HepG2 (cell line): Measurements from ENCODE around the gene OR10A2. TPM values are rescaled to one million over a fixed set of nuclear protein-coding genes. Genes with fewer than 3 reads are reported as not detected.
A peak's percentile ranks its signal among the peaks of the same experiment; 100 is the strongest.

Experiments used
- ATAC-seq: fragments of 200-7000 bp; cut with Tn5 transposase; 3 replicates; pipeline ENCODE4 v1.9.1; 2020; ENCODE audit warnings: mild to moderate bottlenecking, moderate library complexity
- BruUV-seq: library from RNA; stranded (reverse); fragments of 400-500 nt; replicated peaks from 2 replicates; lab custom pipeline; 2021; lab: Mats Ljungman, UMichigan
- CTCF ChIA-PET: fragments of 300-600 bp; formaldehyde crosslinking; extraction: SDS; loops from one replicate; lab custom pipeline; 2021; ENCODE audit warnings: low total read pairs, inconsistent platforms, low intra/inter-chr PET ratio; lab: Yijun Ruan, JAX
- POLR2A ChIA-PET: fragments of 350-600 bp; sonication (Branson Sonifier 250); formaldehyde crosslinking; loops from one replicate; lab custom pipeline; 2020; ENCODE audit warnings: antibody characterized with exemption, inconsistent platforms; lab: Yijun Ruan, JAX
- DNase-seq: peaks from one replicate; pipeline ENCODE4 v3.0.0-alpha.2; 2015; ENCODE audit warnings: low spot score
- FAIRE-seq: peaks from 3 replicates; lab custom pipeline; 2011; peaks lifted over from hg19 to GRCh38; lab: Jason Lieb, UNC
- H2AFZ ChIP-seq: one replicate; pipeline ENCODE4 v1.6.1; 2011; ENCODE audit warnings: low read length, inconsistent platforms
- H3K27ac ChIP-seq: fragments of 300-600 bp; 3 replicates; pipeline ENCODE4 v1.8.0; 2011; ENCODE audit warnings: mixed run types, mild to moderate bottlenecking, mixed read lengths, low read length, inconsistent platforms; ENCODE audit not compliant: insufficient read depth; ENCODE audit errors: extremely low read length
- H3K27me3 ChIP-seq, 2 experiments: fragments of 200-600 bp in 1 of 2; 2 replicates in 1 of 2; 3 replicates in 1 of 2; pipeline versions ENCODE4 v1.6.0 to v1.8.0; 2011; ENCODE audit warnings: low read length in 2 of 2, mild to moderate bottlenecking in 2 of 2, moderate library complexity in 2 of 2, inconsistent platforms in 1 of 2; ENCODE audit not compliant: insufficient read depth in 2 of 2, control insufficient read depth in 1 of 2
- H3K36me3 ChIP-seq, 2 experiments: fragments of 200-600 bp in 1 of 2; replicated peaks in 1 of 2; 2 replicates in 1 of 2; 3 replicates in 1 of 2; pipeline versions ENCODE4 v1.5.1 to v1.8.0; 2011; ENCODE audit warnings: low read length in 2 of 2, inconsistent platforms in 1 of 2; ENCODE audit not compliant: insufficient read depth in 2 of 2, control insufficient read depth in 1 of 2
- H3K4me1 ChIP-seq: 2 replicates; pipeline ENCODE4 v1.5.1; 2012; ENCODE audit warnings: low read length, inconsistent platforms; ENCODE audit not compliant: insufficient read depth
- H3K4me2 ChIP-seq: 2 replicates; pipeline ENCODE4 v1.6.0; 2011; ENCODE audit warnings: low read depth, low read length, inconsistent platforms
- H3K4me3 ChIP-seq, 3 experiments: fragments of 200-600 bp in 1 of 3; sonication (generic), shearing (Covaris generic) in 1 of 3; replicated peaks in 1 of 3; 2 replicates each; pipeline ENCODE4 v1.5.1; 2011 to 2016; ENCODE audit warnings: low read length in 3 of 3, inconsistent platforms in 2 of 3, low read depth in 2 of 3, mild to moderate bottlenecking in 2 of 3, control low read depth in 1 of 3, mixed read lengths in 1 of 3; ENCODE audit not compliant: insufficient read depth in 1 of 3
- H3K79me2 ChIP-seq: one replicate; pipeline ENCODE4 v1.6.1; 2011; ENCODE audit warnings: low read length, inconsistent platforms; ENCODE audit not compliant: insufficient read depth
- H3K9ac ChIP-seq: 2 replicates; pipeline ENCODE4 v1.6.0; 2011; ENCODE audit warnings: mild to moderate bottlenecking, low read depth, low read length, inconsistent platforms; ENCODE audit not compliant: insufficient read depth
- H3K9me3 ChIP-seq: 2 replicates; pipeline ENCODE4 v1.5.1; 2012; ENCODE audit warnings: mild to moderate bottlenecking, low read length
- H4K20me1 ChIP-seq: 2 replicates; pipeline ENCODE4 v1.6.0; 2011; ENCODE audit warnings: inconsistent platforms, mild to moderate bottlenecking, low read length, moderate library complexity; ENCODE audit not compliant: insufficient read depth
- CENPX ChIP-seq: sonication (generic); formaldehyde crosslinking; IDR thresholded peaks from 2 replicates; pipeline ENCODE4 v1.9.0; 2021; ENCODE audit warnings: mild to moderate bottlenecking, missing genetic modification reagents, moderate library complexity
- CSRNP1 ChIP-seq: sonication (generic); formaldehyde crosslinking; IDR thresholded peaks from 2 replicates; pipeline ENCODE4 v1.8.1; 2023; ENCODE audit warnings: mild to moderate bottlenecking, missing genetic modification reagents
- EED ChIP-seq: sonication (generic); formaldehyde crosslinking; IDR thresholded peaks from 2 replicates; pipeline ENCODE4 v1.5.0; 2020; ENCODE audit warnings: mild to moderate bottlenecking, missing genetic modification reagents
- FOSL2 ChIP-seq: sonication (generic); formaldehyde crosslinking; IDR thresholded peaks from 2 replicates; pipeline ENCODE4 v1.4.0; 2020; ENCODE audit warnings: missing genetic modification reagents
- MLX ChIP-seq: IDR thresholded peaks from 2 replicates; pipeline ENCODE4 v1.6.1; 2016
- ZNF235 ChIP-seq: sonication (generic); formaldehyde crosslinking; IDR thresholded peaks from 2 replicates; pipeline ENCODE4 v1.8.1; 2023; ENCODE audit warnings: mild to moderate bottlenecking, missing genetic modification reagents, borderline replicate concordance
- ZNF274 ChIP-seq: sonication (generic); formaldehyde crosslinking; IDR thresholded peaks from 2 replicates; pipeline ENCODE4 v1.5.1; 2020; ENCODE audit warnings: mild to moderate bottlenecking, missing genetic modification reagents
- ZNF639 ChIP-seq: conservative IDR thresholded peaks from 2 replicates; pipeline ENCODE4 v1.6.1; 2018; ENCODE audit warnings: missing genetic modification reagents
- ZNF773 ChIP-seq: sonication (generic); formaldehyde crosslinking; IDR thresholded peaks from 2 replicates; pipeline ENCODE4 v1.4.0; 2020; ENCODE audit warnings: missing genetic modification reagents, borderline replicate concordance
- WGBS: methylation state at CpG from one replicate; pipeline ENCODE4 v1.1.6; 2017; ENCODE audit warnings: low lambda C conversion rate; 5-methylcytosine and 5-hydroxymethylcytosine counted together
- in situ Hi-C: cut with HindIII; loops from 2 replicates; pipeline ENCODE4 v1.10.0; 2017; ENCODE audit warnings: low pct_unique_long_range_greater_than_20kb; ENCODE audit not compliant: extremely low pct_ligation_motif_present
- intact Hi-C: fragments of 100-400 bp; cut with micrococcal nuclease; formaldehyde crosslinking; loops from one replicate; pipeline ENCODE4 v1.10.0; 2022; ENCODE audit not compliant: unreplicated experiment
- polyA plus RNA-seq, 8 experiments: library from polyadenylated mRNA; depleted of rRNA in 3 of 8; stranded (reverse) in 7 of 8; unstranded in 1 of 8; fragments of >200 nt; fragmentation: Illumina TruSeq in 4 of 8; extraction: Trizol in 4 of 8; gene quantifications; 2 replicates each; pipeline versions ENCODE4 v1.2.1 to v1.2.3, GENCODE V29; 2011 to 2016; ENCODE audit warnings: low read depth in 4 of 8, missing spikeins in 1 of 8, mixed read lengths in 1 of 8; ENCODE audit not compliant: insufficient read depth in 1 of 8
- total RNA-seq, 5 experiments: library from RNA; depleted of rRNA; stranded (reverse); fragments of >200 nt; fragmentation: Illumina TruSeq; extraction: Trizol; gene quantifications; 2 replicates each; pipeline ENCODE4 v1.2.3, GENCODE V29; 2016; ENCODE audit warnings: low read depth in 1 of 5

Gene OR10A2
- total and polyA plus RNA-seq, 2 of the 13 experiments (the other 11 are each of a cell fraction or from before 2014, with no cell fraction given) = not detected

GRCh38 chr11:6824136-6824823, 38.6 kb upstream of the OR10A2 start:
- DNase-seq (no peak), ATAC-seq (no peak), FAIRE-seq (no peak)
- no peaks in the 10 kb centered on the region for H4K20me1 ChIP-seq
- no peak overlapping the region for H2AFZ ChIP-seq
- ChIA-PET POLR2A (no interaction called here), CTCF (no interaction called here)
- in situ Hi-C loops (no loop called here), intact Hi-C loops (no loop called here)
- no peak overlapping the region for H3K9ac ChIP-seq
- H3K79me2 ChIP-seq = no peaks in the 10 kb centered on the region
- no peaks in the 10 kb centered on the region for H3K36me3 ChIP-seq
- no peak overlapping the region for H3K4me3 ChIP-seq
- H3K27ac ChIP-seq = no peak overlapping the region
- H3K27me3 ChIP-seq = no peaks in the 10 kb centered on the region
- no peak overlapping the region for H3K4me2 ChIP-seq
- BruUV-seq = no TSS peak
- no peak for TF ChIP-seq ZNF773 (CRISPR knock-in tag)
- TF ChIP-seq ZNF274 (CRISPR knock-in tag) = no peak
- no peak for TF ChIP-seq CSRNP1 (CRISPR knock-in tag)
- 3% methylated on average over 5 of the region's 5 CpGs for WGBS
- no peaks in the 10 kb centered on the region for H3K4me1 ChIP-seq
- no peaks in the 10 kb centered on the region for H3K9me3 ChIP-seq

GRCh38 chr11:6825231-6825744, 37.6 kb upstream of the OR10A2 start:
- no peaks in the 10 kb centered on the region for H3K4me1 ChIP-seq
- DNase-seq = no peak
- TF ChIP-seq MLX (no peak), ZNF235 (CRISPR knock-in tag) (no peak), FOSL2 (CRISPR knock-in tag) (peak; percentile 35; the same call in 1 of the 2 replicates), EED (CRISPR knock-in tag) (no peak), CENPX (no peak), ZNF639 (CRISPR knock-in tag) (no peak)
- in situ Hi-C loops = no loop called here
- FAIRE-seq = no peak
- H3K9ac ChIP-seq = no peak overlapping the region
- H3K9me3 ChIP-seq = no peaks in the 10 kb centered on the region
- ChIA-PET POLR2A (no interaction called here), CTCF (no interaction called here)
- H3K4me2 ChIP-seq = no peak overlapping the region
- no peak overlapping the region for H3K27ac ChIP-seq
- BruUV-seq = no TSS peak
- H2AFZ ChIP-seq = no peak overlapping the region
- no peaks in the 10 kb centered on the region for H4K20me1 ChIP-seq
- H3K27me3 ChIP-seq = no peaks in the 10 kb centered on the region
- WGBS = 4% methylated on average over 5 of the region's 7 CpGs
- H3K36me3 ChIP-seq = no peaks in the 10 kb centered on the region
- intact Hi-C loops = no loop called here
- no peak overlapping the region for H3K4me3 ChIP-seq
- no peak for ATAC-seq
- H3K79me2 ChIP-seq = no peaks in the 10 kb centered on the region
